GM19324 (cell line): ENCODE results near the gene MMP3.

Experiments
- ATAC-seq: cut with Tn5 transposase; IDR thresholded peaks from one replicate; pipeline ENCODE4 v1.9.1; 2021; ENCODE audit warnings: mild to moderate bottlenecking, moderate library complexity; ENCODE audit not compliant: unreplicated experiment, low FRiP score

MMP3 gene

DNA sequence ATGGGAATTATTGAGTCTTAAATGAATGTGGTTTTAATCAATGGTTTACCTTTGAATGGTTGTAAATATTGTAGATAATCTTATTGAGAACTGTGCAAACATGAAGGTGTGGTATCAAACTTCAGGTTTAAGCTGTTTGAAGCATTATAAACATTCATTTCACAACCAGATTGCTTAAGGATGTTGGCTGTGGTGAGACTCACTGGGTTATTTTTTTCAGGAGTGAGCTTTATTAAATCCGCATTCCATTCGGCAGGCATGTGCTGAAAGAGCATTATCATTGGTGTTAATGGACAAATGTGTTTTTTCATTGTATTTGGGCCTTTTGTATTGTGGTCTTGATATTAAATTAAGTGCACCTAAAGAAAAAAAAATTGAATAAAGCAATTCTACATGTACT is 9.7 kb downstream of the MMP3 start:
- ATAC-seq = no peak

DNA sequence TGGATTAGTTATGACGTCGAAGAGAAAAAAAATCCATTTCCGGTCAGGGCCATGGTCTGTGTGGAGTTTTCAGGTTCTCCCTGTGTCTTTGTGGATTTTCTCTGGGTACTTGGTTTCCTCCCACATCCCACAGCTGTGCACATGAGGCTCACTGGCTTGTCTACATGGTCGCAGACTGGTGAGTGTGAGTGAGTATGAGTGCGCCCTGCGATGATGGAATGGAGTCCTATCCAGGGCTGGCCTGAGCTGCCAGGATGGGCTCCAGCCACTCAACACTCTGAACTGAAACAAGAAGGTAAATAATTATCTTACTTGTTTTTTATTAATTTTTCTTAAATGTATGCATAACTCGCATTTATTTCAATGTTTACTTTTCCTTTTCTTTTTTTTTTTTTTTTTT is 10.8 kb downstream of the MMP3 start:
- ATAC-seq = no peak

DNA sequence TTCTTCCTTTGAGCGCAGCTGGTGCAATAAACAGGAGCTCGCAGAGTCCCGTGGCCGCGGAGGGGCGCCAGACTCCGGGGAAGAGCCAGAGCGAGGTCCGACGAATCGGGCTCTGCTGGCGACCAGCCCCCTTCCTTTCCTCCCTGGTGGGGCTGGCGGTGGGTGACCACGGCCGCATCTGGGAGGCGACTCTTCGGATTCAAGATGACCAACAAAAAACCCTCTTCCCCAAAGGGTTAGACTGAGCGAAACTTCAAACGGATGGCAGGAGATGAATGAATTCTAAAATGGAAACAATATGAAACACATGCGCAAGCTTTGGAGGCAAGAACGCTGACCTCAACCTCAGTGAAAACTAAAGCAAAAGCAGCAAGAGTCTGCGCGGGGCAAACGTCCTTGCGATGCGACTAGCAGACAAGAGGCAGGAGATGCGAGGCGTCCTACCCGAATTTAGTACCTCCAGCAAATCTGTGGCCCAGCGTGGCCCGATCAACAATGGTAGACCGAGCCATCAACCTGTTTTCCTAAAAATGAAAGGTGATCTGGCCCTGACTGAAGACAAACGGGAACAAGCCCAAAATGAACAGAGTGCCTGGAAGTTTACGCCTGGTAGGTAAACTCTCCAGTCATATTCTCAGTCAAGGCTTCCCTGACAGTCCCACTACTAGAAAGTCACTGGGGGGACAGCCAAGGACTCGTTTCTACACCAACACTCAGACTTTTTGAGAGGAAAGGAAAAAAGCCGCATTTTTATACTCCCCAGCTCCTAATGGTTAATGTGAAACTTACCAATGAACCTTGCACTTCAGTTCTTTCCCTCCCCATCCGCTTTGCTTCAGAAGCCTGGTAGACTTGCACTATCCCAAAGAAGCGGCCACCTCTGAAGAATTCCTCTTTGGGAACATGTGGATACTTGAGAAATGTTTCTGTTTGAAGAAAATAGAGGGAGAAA is 11.6 kb downstream of the MMP3 start:
- ATAC-seq = no peak

- ATAC-seq = no peak
These were observed 12.3 kb downstream of the MMP3 start for GRCh38 chr11:102831128-102831488.

DNA sequence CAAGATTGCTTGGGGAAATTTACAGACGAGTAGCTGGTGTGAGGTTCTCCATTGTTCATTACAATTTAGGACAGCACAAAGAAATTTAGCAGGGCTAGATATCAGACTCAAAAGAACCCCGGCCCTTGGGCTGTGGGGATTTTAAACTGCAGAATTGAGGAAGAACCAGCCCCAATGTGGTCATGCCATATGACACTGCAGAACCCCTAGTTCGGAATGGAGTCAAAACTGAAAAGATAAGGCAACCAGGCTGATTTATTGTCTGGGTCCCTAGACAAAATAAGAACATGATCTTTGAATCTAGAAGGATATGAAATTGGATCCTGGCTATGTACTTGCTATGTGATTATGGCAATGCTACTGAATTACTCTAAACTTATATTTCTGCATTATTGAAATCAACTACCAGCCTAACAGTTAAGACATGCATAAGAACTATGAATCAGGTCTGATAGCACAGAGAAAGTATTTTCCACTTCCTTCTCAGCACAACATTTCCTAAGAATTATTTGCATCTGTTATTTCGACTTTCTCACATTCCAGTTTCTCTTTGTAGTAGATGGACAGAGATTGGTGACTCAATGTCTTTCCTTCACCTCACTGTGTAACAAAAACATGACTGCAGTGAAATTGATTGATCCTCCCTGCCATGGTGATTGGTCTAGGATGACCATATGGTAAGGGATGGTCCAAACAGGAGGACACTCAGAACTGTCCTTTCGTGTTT is 13.2 kb downstream of the MMP3 start:
- ATAC-seq = no peak

DNA sequence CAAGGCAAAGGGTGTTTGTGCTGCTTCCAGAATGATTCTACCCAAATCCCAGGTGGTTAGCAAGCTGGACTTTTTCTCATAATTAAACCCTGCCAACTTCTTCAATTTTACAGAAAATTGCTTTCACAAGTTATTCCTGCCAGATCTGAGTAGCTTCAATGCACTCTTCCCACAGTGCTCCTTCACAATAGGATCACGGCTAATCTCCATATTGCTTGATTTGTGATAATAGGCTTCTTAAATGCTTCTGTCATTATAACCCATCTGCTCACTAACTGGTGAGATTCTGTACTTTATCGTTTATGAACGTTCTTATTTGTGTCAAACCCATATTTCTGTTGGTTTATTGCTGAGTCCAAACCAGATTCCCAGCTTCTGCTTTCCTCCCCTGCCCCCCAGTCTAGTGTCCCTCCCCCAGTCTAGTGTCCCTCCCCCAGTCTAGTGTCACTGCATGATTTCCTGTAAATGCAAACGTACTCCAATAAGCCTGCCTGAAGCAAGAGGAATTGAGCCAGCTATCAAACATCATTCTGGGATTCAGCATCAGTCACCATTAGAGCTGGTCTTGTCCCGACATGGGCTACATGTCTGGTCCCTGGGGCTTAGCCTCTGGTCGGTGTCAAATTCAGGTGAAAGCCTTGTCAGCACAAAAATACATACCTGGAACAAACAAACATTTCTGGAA is 14.0 kb downstream of the MMP3 start:
- ATAC-seq = no peak

DNA sequence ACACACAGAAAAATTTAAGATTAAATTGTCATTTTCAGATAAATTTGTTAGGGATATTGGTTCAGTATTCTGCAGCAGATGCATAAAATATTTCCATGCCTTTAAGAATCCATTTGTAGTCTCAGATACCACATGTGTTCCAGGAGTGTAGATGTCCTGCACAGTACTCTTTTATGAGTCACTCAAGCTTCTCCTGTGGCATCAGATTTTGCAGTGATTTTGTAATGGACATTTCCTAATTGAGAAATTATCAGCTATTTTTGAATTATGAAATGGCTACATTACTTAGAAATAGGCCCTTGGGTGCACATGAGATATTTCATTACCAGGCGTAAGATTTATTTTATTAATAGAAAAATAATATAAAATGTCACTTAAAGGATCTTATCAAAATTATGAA is 18.9 kb downstream of the MMP3 start:
- no peak for ATAC-seq

DNA sequence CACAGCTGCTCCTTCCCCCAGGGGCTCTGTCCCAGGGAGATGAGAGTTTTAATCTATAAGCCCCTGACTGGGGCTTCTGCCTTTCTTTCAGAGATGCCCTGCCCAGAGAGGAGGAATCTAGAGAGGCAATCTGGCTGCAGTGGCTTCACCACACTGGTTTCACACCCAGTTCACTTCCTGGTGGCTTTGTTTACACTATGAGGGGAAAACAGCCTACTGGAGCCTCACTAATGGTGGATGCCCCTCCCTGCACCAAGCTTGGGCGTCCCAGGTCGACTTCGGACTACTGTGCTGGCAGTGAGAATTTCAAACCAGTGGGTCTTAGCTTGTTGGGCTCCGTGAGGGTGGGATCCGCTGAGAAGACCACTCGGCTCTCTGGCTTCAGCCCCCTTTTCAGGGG is 23.9 kb downstream of the MMP3 start:
- ATAC-seq = no peak

DNA sequence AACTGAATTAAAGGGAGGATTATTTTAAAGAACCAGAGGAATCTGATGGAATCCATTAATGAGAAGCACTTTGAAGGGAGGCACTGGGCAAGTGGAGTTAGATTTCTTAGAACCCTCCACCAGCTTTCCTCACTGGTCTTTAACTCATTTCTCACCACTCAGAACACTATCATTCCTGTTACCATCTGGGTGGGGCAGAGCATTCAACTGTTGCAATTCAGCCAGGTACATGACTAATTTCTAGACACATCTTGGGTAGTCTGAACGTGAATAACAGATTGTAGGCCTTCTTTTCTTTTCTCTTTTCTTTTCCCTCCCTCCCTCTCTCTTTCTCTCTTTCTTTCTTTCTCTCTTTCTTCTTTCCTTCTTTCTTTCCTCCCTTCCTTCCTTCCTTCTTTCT is 29.9 kb downstream of the MMP3 start:
- no peak for ATAC-seq

DNA sequence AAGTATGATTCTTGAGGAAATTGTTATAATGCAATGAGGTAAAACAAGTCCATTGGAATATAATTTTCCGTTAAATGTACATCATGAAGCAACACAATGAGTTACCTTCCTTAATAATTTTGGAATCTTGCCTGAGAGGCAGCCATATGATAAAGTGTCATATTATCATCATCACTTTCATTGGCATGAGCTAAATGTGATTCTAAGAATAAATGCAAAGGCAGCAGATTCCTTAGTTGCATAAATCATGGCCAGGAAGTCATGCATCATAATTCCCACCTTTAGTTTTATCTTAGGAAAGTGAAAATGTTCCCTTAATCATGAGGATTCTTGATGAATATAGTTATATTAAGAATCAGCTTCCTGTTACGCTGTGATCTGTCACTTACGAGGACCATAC is 31.2 kb downstream of the MMP3 start:
- no peak for ATAC-seq

- ATAC-seq = no peak
These were observed 32.3 kb downstream of the MMP3 start for GRCh38 chr11:102810950-102811660.

DNA sequence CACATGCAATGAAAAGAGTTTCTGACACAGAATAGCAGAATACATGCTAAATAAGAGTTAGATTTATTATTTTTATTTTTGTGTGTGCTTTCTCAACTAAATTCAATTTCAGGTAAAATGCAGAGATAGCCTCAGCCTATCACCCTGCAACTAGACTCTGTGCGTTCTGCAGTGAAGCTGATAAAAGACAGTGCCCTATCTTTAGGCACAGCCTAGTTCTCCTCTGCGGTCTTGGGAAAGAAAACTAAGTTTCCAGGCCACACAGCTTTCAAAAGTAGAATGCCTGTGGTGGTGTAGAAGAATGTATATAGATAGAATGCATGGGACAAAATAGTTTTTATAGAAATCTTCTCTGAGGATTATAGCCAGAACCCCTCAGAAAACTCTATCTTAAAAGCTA is 33.4 kb downstream of the MMP3 start:
- ATAC-seq = no peak

GRCh38 chr11:102807921-102808320 is 35.5 kb downstream of the MMP3 start:
- ATAC-seq = peak; percentile 87

- ATAC-seq = no peak
These were observed 37.1 kb downstream of the MMP3 start for GRCh38 chr11:102806296-102806695.

GRCh38 chr11:102802341-102802740 is 41.1 kb downstream of the MMP3 start:
- no peak for ATAC-seq

DNA sequence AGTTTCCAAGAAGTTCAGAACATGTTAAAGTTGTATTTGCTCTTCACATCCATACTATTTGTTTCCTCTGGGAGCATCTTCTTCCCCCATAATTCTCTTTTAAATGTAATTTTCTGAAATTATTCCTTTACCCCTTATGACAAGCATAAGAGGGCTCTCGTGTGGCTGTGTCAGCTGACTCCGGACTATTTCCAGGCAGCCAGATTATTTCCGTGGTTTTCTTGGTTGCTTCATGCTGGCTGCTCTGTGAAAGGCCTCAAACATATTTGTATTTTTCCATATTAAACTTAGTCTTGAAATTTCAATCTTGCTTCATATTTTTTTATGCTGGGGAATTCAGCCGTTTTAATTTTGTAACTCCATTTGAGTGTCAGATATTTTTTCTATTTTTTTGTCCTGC is 42.6 kb downstream of the MMP3 start:
- ATAC-seq = no peak

GRCh38 chr11:102799681-102800340 is 43.6 kb downstream of the MMP3 start:
- ATAC-seq = no peak

- no peak for ATAC-seq
These were observed 45.2 kb downstream of the MMP3 start, which contains the start of gene MMP1 for GRCh38 chr11:102798012-102798746. Gene MMP1 (minus strand): TSS chr11:102798160. CDS start chr11:102798092, 68 bp downstream.

GRCh38 chr11:102794382-102794781 is 49.0 kb downstream of the MMP3 start:
- peak; percentile 81 for ATAC-seq
